ENCODE measurements around the gene FOXE3.

The FOXE3 gene

GRCh38 chr1:47402591-47402990, 13.5 kb upstream of the FOXE3 start:
- Histone ChIP-seq H3K36me3 (ENCODE audit: control insufficient read depth in 2 of 2, insufficient read depth in 2 of 2, low read length in 2 of 2) (no peaks in the 10 kb centered on the region), H3K9me3 (ENCODE audit: control insufficient read depth in 2 of 2, low read length in 2 of 2) (no peaks in the 10 kb centered on the region), H3K4me1 (ENCODE audit: control insufficient read depth in 2 of 2, insufficient read depth in 2 of 2, low read length in 2 of 2) (no peaks in the 10 kb centered on the region), H3K27ac (ENCODE audit: low read depth in 2 of 2, low read length in 2 of 2) (no peak overlapping the region), H3K4me3 (ENCODE audit: low read length in 2 of 2) (no peak overlapping the region), H3K9ac (ENCODE audit: low read depth in 1 of 2, low read length in 2 of 2) (no peak overlapping the region), H3K27me3 (ENCODE audit: control insufficient read depth in 2 of 2, insufficient read depth in 2 of 2, low read length in 2 of 2) (no peaks in the 10 kb centered on the region)

GRCh38 chr1:47403321-47403910, 12.7 kb upstream of the FOXE3 start:
- Histone ChIP-seq H3K4me3 (ENCODE audit: low read length in 2 of 2) (no peak overlapping the region), H3K9ac (ENCODE audit: low read depth in 1 of 2, low read length in 2 of 2) (no peak overlapping the region), H3K27me3 (ENCODE audit: control insufficient read depth in 2 of 2, insufficient read depth in 2 of 2, low read length in 2 of 2) (no peaks in the 10 kb centered on the region), H3K27ac (ENCODE audit: low read depth in 2 of 2, low read length in 2 of 2) (no peak overlapping the region), H3K4me1 (ENCODE audit: control insufficient read depth in 2 of 2, insufficient read depth in 2 of 2, low read length in 2 of 2) (no peaks in the 10 kb centered on the region), H3K36me3 (ENCODE audit: control insufficient read depth in 2 of 2, insufficient read depth in 2 of 2, low read length in 2 of 2) (no peaks in the 10 kb centered on the region), H3K9me3 (ENCODE audit: control insufficient read depth in 2 of 2, low read length in 2 of 2) (no peaks in the 10 kb centered on the region)

- Histone ChIP-seq H3K4me1 (ENCODE audit: control insufficient read depth in 2 of 2, insufficient read depth in 2 of 2, low read length in 2 of 2) (no peaks in the 10 kb centered on the region), H3K36me3 (ENCODE audit: control insufficient read depth in 2 of 2, insufficient read depth in 2 of 2, low read length in 2 of 2) (no peaks in the 10 kb centered on the region), H3K27ac (ENCODE audit: low read depth in 2 of 2, low read length in 2 of 2) (no peak overlapping the region), H3K9me3 (ENCODE audit: control insufficient read depth in 2 of 2, low read length in 2 of 2) (no peaks in the 10 kb centered on the region), H3K4me3 (ENCODE audit: low read length in 2 of 2) (no peak overlapping the region), H3K27me3 (ENCODE audit: control insufficient read depth in 2 of 2, insufficient read depth in 2 of 2, low read length in 2 of 2) (no peaks in the 10 kb centered on the region), H3K9ac (ENCODE audit: low read depth in 1 of 2, low read length in 2 of 2) (no peak overlapping the region)
These were observed 10.4 kb upstream of the FOXE3 start for GRCh38 chr1:47405697-47406096.

- H3K4me3 ChIP-seq (ENCODE audit: low read length in 2 of 2): no peak overlapping the region
- H3K27me3 ChIP-seq (ENCODE audit: control insufficient read depth in 2 of 2, insufficient read depth in 2 of 2, low read length in 2 of 2): no peaks in the 10 kb centered on the region
- H3K9me3 ChIP-seq (ENCODE audit: control insufficient read depth in 2 of 2, low read length in 2 of 2): no peaks in the 10 kb centered on the region
- H3K9ac ChIP-seq (ENCODE audit: low read depth in 1 of 2, low read length in 2 of 2): no peak overlapping the region
- no peak overlapping the region for H3K27ac ChIP-seq (ENCODE audit: low read depth in 2 of 2, low read length in 2 of 2)
- no peaks in the 10 kb centered on the region for H3K4me1 ChIP-seq (ENCODE audit: control insufficient read depth in 2 of 2, insufficient read depth in 2 of 2, low read length in 2 of 2)
- H3K36me3 ChIP-seq (ENCODE audit: control insufficient read depth in 2 of 2, insufficient read depth in 2 of 2, low read length in 2 of 2): no peaks in the 10 kb centered on the region
These were observed 9.1 kb upstream of the FOXE3 start for GRCh38 chr1:47406966-47407365.

- Histone ChIP-seq H3K36me3 (ENCODE audit: control insufficient read depth in 2 of 2, insufficient read depth in 2 of 2, low read length in 2 of 2) (no peaks in the 10 kb centered on the region), H3K9ac (ENCODE audit: low read depth in 1 of 2, low read length in 2 of 2) (no peak overlapping the region), H3K27ac (ENCODE audit: low read depth in 2 of 2, low read length in 2 of 2) (no peak overlapping the region), H3K27me3 (ENCODE audit: control insufficient read depth in 2 of 2, insufficient read depth in 2 of 2, low read length in 2 of 2) (no peaks in the 10 kb centered on the region), H3K9me3 (ENCODE audit: control insufficient read depth in 2 of 2, low read length in 2 of 2) (no peaks in the 10 kb centered on the region), H3K4me3 (ENCODE audit: low read length in 2 of 2) (no peak overlapping the region), H3K4me1 (ENCODE audit: control insufficient read depth in 2 of 2, insufficient read depth in 2 of 2, low read length in 2 of 2) (no peaks in the 10 kb centered on the region)
These were observed 8.6 kb upstream of the FOXE3 start for GRCh38 chr1:47407481-47407880.

- Histone ChIP-seq H3K9ac (ENCODE audit: low read depth in 1 of 2, low read length in 2 of 2) (no peak overlapping the region), H3K4me3 (ENCODE audit: low read length in 2 of 2) (no peak overlapping the region), H3K36me3 (ENCODE audit: control insufficient read depth in 2 of 2, insufficient read depth in 2 of 2, low read length in 2 of 2) (no peaks in the 10 kb centered on the region), H3K27me3 (ENCODE audit: control insufficient read depth in 2 of 2, insufficient read depth in 2 of 2, low read length in 2 of 2) (no peaks in the 10 kb centered on the region), H3K4me1 (ENCODE audit: control insufficient read depth in 2 of 2, insufficient read depth in 2 of 2, low read length in 2 of 2) (no peaks in the 10 kb centered on the region), H3K9me3 (ENCODE audit: control insufficient read depth in 2 of 2, low read length in 2 of 2) (no peaks in the 10 kb centered on the region), H3K27ac (ENCODE audit: low read depth in 2 of 2, low read length in 2 of 2) (no peak overlapping the region)
These were observed 6.6 kb upstream of the FOXE3 start for GRCh38 chr1:47409311-47410067.

- Histone ChIP-seq H3K9ac (ENCODE audit: low read depth in 1 of 2, low read length in 2 of 2) (no peak overlapping the region), H3K4me3 (ENCODE audit: low read length in 2 of 2) (no peak overlapping the region), H3K4me1 (ENCODE audit: control insufficient read depth in 2 of 2, insufficient read depth in 2 of 2, low read length in 2 of 2) (no peaks in the 10 kb centered on the region), H3K27me3 (ENCODE audit: control insufficient read depth in 2 of 2, insufficient read depth in 2 of 2, low read length in 2 of 2) (no peaks in the 10 kb centered on the region), H3K36me3 (ENCODE audit: control insufficient read depth in 2 of 2, insufficient read depth in 2 of 2, low read length in 2 of 2) (no peaks in the 10 kb centered on the region), H3K9me3 (ENCODE audit: control insufficient read depth in 2 of 2, low read length in 2 of 2) (no peaks in the 10 kb centered on the region), H3K27ac (ENCODE audit: low read depth in 2 of 2, low read length in 2 of 2) (no peak overlapping the region)
These were observed 6.0 kb upstream of the FOXE3 start for GRCh38 chr1:47410068-47410455.

GRCh38 chr1:47411436-47411835, 4.6 kb upstream of the FOXE3 start:
- Histone ChIP-seq H3K4me3 (ENCODE audit: low read length in 2 of 2) (no peak overlapping the region), H3K27ac (ENCODE audit: low read depth in 2 of 2, low read length in 2 of 2) (no peak overlapping the region), H3K9ac (ENCODE audit: low read depth in 1 of 2, low read length in 2 of 2) (no peak overlapping the region), H3K27me3 (ENCODE audit: control insufficient read depth in 2 of 2, insufficient read depth in 2 of 2, low read length in 2 of 2) (no peaks in the 10 kb centered on the region), H3K36me3 (ENCODE audit: control insufficient read depth in 2 of 2, insufficient read depth in 2 of 2, low read length in 2 of 2) (no peaks in the 10 kb centered on the region), H3K4me1 (ENCODE audit: control insufficient read depth in 2 of 2, insufficient read depth in 2 of 2, low read length in 2 of 2) (no peaks in the 10 kb centered on the region), H3K9me3 (ENCODE audit: control insufficient read depth in 2 of 2, low read length in 2 of 2) (no peaks in the 10 kb centered on the region)

- Histone ChIP-seq H3K4me3 (ENCODE audit: low read length in 2 of 2) (no peak overlapping the region), H3K4me1 (ENCODE audit: control insufficient read depth in 2 of 2, insufficient read depth in 2 of 2, low read length in 2 of 2) (no peaks in the 10 kb centered on the region), H3K27me3 (ENCODE audit: control insufficient read depth in 2 of 2, insufficient read depth in 2 of 2, low read length in 2 of 2) (peaks cover 0 to 3% of the 10 kb centered on the region in 2 donors), H3K36me3 (ENCODE audit: control insufficient read depth in 2 of 2, insufficient read depth in 2 of 2, low read length in 2 of 2) (no peaks in the 10 kb centered on the region), H3K9ac (ENCODE audit: low read depth in 1 of 2, low read length in 2 of 2) (no peak overlapping the region), H3K27ac (ENCODE audit: low read depth in 2 of 2, low read length in 2 of 2) (no peak overlapping the region), H3K9me3 (ENCODE audit: control insufficient read depth in 2 of 2, low read length in 2 of 2) (no peaks in the 10 kb centered on the region)
These were observed 3.6 kb upstream of the FOXE3 start for GRCh38 chr1:47412437-47412836.

- no peak overlapping the region for H3K27ac ChIP-seq (ENCODE audit: low read depth in 2 of 2, low read length in 2 of 2)
- H3K4me3 ChIP-seq (ENCODE audit: low read length in 2 of 2): peak overlapping the region; percentile 31 to 33
- H3K9me3 ChIP-seq (ENCODE audit: control insufficient read depth in 2 of 2, low read length in 2 of 2): no peaks in the 10 kb centered on the region
- H3K9ac ChIP-seq (ENCODE audit: low read depth in 1 of 2, low read length in 2 of 2): no peak overlapping the region
- no peaks in the 10 kb centered on the region for H3K4me1 ChIP-seq (ENCODE audit: control insufficient read depth in 2 of 2, insufficient read depth in 2 of 2, low read length in 2 of 2)
- H3K36me3 ChIP-seq (ENCODE audit: control insufficient read depth in 2 of 2, insufficient read depth in 2 of 2, low read length in 2 of 2): no peaks in the 10 kb centered on the region
- H3K27me3 ChIP-seq (ENCODE audit: control insufficient read depth in 2 of 2, insufficient read depth in 2 of 2, low read length in 2 of 2): peaks cover 0 to 4% of the 10 kb centered on the region in 2 donors
These were observed 459 bp downstream of the FOXE3 start for GRCh38 chr1:47416319-47417169.
